K562 (cell line): ENCODE results near the gene NDOR1. TPM values are rescaled to one million over a fixed set of nuclear protein-coding genes. Genes with fewer than 3 reads are reported as not detected.
A peak's percentile ranks its signal among the peaks of the same experiment; 100 is the strongest.

Experiments
- ATAC-seq: fragments of 200-7000 bp; cut with Tn5 transposase; 3 replicates; pipeline ENCODE4 v1.9.1; 2020; ENCODE audit warnings: moderate library complexity
- BruUV-seq: library from RNA; stranded (reverse); fragments of 400-500 nt; replicated peaks from 2 replicates; lab custom pipeline; 2021; lab: Mats Ljungman, UMichigan
- CTCF ChIA-PET: fragments of 300-600 bp; formaldehyde crosslinking; extraction: SDS; loops from one replicate; lab custom pipeline; 2021; ENCODE audit warnings: low intra/inter-chr PET ratio; lab: Yijun Ruan, JAX
- POLR2A ChIA-PET: fragments of 300-600, 350-650 bp; sonication (Branson Sonifier 250); formaldehyde crosslinking; extraction: SDS; loops from one replicate; lab custom pipeline; 2021; ENCODE audit warnings: antibody characterized with exemption, inconsistent platforms; lab: Yijun Ruan, JAX
- DNase-seq, 4 experiments: peaks; one replicate each; pipeline versions ENCODE4 v3.0.0 to v3.0.0-alpha.2; 2011 to 2018; ENCODE audit warnings: low spot score in 3 of 4, mixed read lengths in 3 of 4; ENCODE audit errors: extremely low read depth in 1 of 4
- FAIRE-seq: peaks from 2 replicates; lab custom pipeline; 2011; peaks lifted over from hg19 to GRCh38; lab: Jason Lieb, UNC
- H2AFZ ChIP-seq: 2 replicates; pipeline ENCODE4 v1.6.0; 2011; ENCODE audit warnings: low read depth, low read length, control low read depth, inconsistent platforms
- H3K27ac ChIP-seq: fragments of 200-600 bp; 3 replicates; pipeline ENCODE4 v1.8.0; 2011; ENCODE audit warnings: low read depth, mild to moderate bottlenecking, control low read depth, inconsistent platforms, low read length, moderate library complexity, mixed read lengths; ENCODE audit errors: extremely low read depth
- H3K27me3 ChIP-seq, 2 experiments: fragments of 300-600 bp in 1 of 2; 2 replicates in 1 of 2; 3 replicates in 1 of 2; pipeline versions ENCODE4 v1.6.0 to v1.8.0; 2011; ENCODE audit warnings: inconsistent platforms in 2 of 2, low read length in 2 of 2, mild to moderate bottlenecking in 1 of 2, mixed read lengths in 1 of 2, moderate library complexity in 1 of 2; ENCODE audit not compliant: control insufficient read depth in 2 of 2, insufficient read depth in 2 of 2
- H3K36me3 ChIP-seq: fragments of 300-600 bp; 3 replicates; pipeline ENCODE4 v1.8.0; 2011; ENCODE audit warnings: mild to moderate bottlenecking, low read length, inconsistent platforms; ENCODE audit not compliant: control insufficient read depth, insufficient read depth
- H3K4me1 ChIP-seq, 2 experiments: fragments of 200-600 bp in 1 of 2; replicated peaks in 1 of 2; 2 replicates in 1 of 2; 3 replicates in 1 of 2; pipeline versions ENCODE4 v1.5.1 to v1.8.0; 2011; ENCODE audit warnings: inconsistent platforms in 2 of 2, low read length in 2 of 2, mild to moderate bottlenecking in 1 of 2, mixed read lengths in 1 of 2, moderate library complexity in 1 of 2; ENCODE audit not compliant: control insufficient read depth in 2 of 2, insufficient read depth in 2 of 2
- H3K4me2 ChIP-seq: 2 replicates; pipeline ENCODE4 v1.6.1; 2011; ENCODE audit warnings: low read length, control low read depth, inconsistent platforms, mixed read lengths; ENCODE audit not compliant: insufficient read depth
- H3K4me3 ChIP-seq: fragments of 200-600 bp; sonication (generic), shearing (Covaris generic); 2 replicates; pipeline ENCODE4 v1.5.1; 2016; ENCODE audit warnings: control low read depth, inconsistent platforms
- H3K79me2 ChIP-seq: fragments of 200-600 bp; 3 replicates; pipeline ENCODE4 v1.8.0; 2011; ENCODE audit warnings: low read length, inconsistent platforms; ENCODE audit not compliant: control insufficient read depth, insufficient read depth
- H3K9ac ChIP-seq, 2 experiments: 2 replicates each; pipeline versions ENCODE4 v1.6.0 to v1.6.1; 2011; ENCODE audit warnings: low read depth in 2 of 2, low read length in 2 of 2, control low read depth in 1 of 2, inconsistent platforms in 1 of 2, mild to moderate bottlenecking in 1 of 2, mixed read lengths in 1 of 2; ENCODE audit not compliant: insufficient read depth in 1 of 2
- H3K9me1 ChIP-seq: one replicate; pipeline ENCODE4 v1.6.0; 2011; ENCODE audit warnings: inconsistent platforms, mild to moderate bottlenecking, low read length, moderate library complexity; ENCODE audit not compliant: control insufficient read depth, insufficient read depth
- H3K9me3 ChIP-seq: replicated peaks from 2 replicates; pipeline ENCODE4 v1.5.1; 2011; ENCODE audit warnings: low read depth, low read length, inconsistent platforms; ENCODE audit not compliant: control insufficient read depth, insufficient read depth
- H4K20me1 ChIP-seq: replicated peaks from 2 replicates; pipeline ENCODE4 v1.6.1; 2011; ENCODE audit warnings: low read length, inconsistent platforms, mixed read lengths; ENCODE audit not compliant: control insufficient read depth, insufficient read depth
- CLOCK ChIP-seq: fragments of 250-450 bp; sonication (Bioruptor Pico); IDR thresholded peaks from 2 replicates; pipeline ENCODE4 v1.4.0; 2020; ENCODE audit warnings: mild to moderate bottlenecking, moderate library complexity, borderline replicate concordance
- EWSR1 ChIP-seq: fragments of 450-650 bp; IDR thresholded peaks from 2 replicates; pipeline ENCODE4 v1.6.1; 2018; ENCODE audit warnings: borderline replicate concordance, mild to moderate bottlenecking, low read depth, moderate library complexity; ENCODE audit not compliant: partially characterized antibody
- FIP1L1 ChIP-seq: fragments of 200-400 bp; formaldehyde crosslinking; IDR thresholded peaks from 2 replicates; pipeline ENCODE4 v1.6.1; 2018; ENCODE audit warnings: mild to moderate bottlenecking, low read depth, low read length; ENCODE audit not compliant: poor library complexity, severe bottlenecking
- FOXO4 ChIP-seq: fragments of 450-650 bp; formaldehyde crosslinking; IDR thresholded peaks from 2 replicates; pipeline ENCODE4 v1.4.0; 2020; ENCODE audit warnings: mild to moderate bottlenecking, moderate library complexity
- GABPB2 ChIP-seq: fragments of 250-450 bp; sonication (Bioruptor Pico); conservative IDR thresholded peaks from 2 replicates; pipeline ENCODE4 v1.5.1; 2021; ENCODE audit warnings: mild to moderate bottlenecking
- PRPF4 ChIP-seq: fragments of 200-400 bp; formaldehyde crosslinking; IDR thresholded peaks from one replicate; pipeline ENCODE4 v1.6.1; 2017; ENCODE audit warnings: low read length, low read depth, mild to moderate bottlenecking; ENCODE audit not compliant: insufficient read depth, poor library complexity, severe bottlenecking
- SETDB1 ChIP-seq: IDR thresholded peaks from one replicate; pipeline ENCODE4 v1.6.1; 2012; ENCODE audit warnings: low read length, control low read depth, inconsistent platforms
- ZBTB34 ChIP-seq: fragments of 250-450 bp; sonication (Bioruptor Pico); IDR thresholded peaks from 2 replicates; pipeline ENCODE4 v1.8.0; 2021; ENCODE audit warnings: mild to moderate bottlenecking, moderate library complexity
- ZBTB5 ChIP-seq: fragments of 450-650 bp; IDR thresholded peaks from 2 replicates; pipeline ENCODE4 v1.6.1; 2017; ENCODE audit warnings: antibody characterized with exemption
- ZFP30 ChIP-seq: fragments of 250-450 bp; sonication (Bioruptor Pico); IDR thresholded peaks from 2 replicates; pipeline ENCODE4 v1.8.0; 2022; ENCODE audit warnings: moderate library complexity, mild to moderate bottlenecking, inconsistent platforms, borderline replicate concordance
- ZNF707 ChIP-seq: fragments of 250-450 bp; sonication (Bioruptor Pico); conservative IDR thresholded peaks from 2 replicates; pipeline ENCODE4 v1.8.0; 2022; ENCODE audit warnings: inconsistent platforms, mild to moderate bottlenecking, moderate library complexity
- WGBS: fragments of 100-300 bp; shearing (Covaris generic); methylation state at CpG from one replicate; pipeline ENCODE4 v1.1.6; 2016; ENCODE audit warnings: low coverage, mixed read lengths; ENCODE audit not compliant: insufficient coverage; ENCODE audit errors: missing lambda C conversion rate; 5-methylcytosine and 5-hydroxymethylcytosine counted together
- in situ Hi-C: fragments of 300-500 bp; cut with MboI; formaldehyde crosslinking; loops from 4 replicates; pipeline ENCODE4 v1.15.0; 2018; ENCODE audit warnings: inconsistent platforms, mixed read lengths
- intact Hi-C: fragments of 100-400 bp; cut with micrococcal nuclease; formaldehyde crosslinking; loops from 2 replicates; pipeline ENCODE4 v1.14.2; 2022
- polyA plus RNA-seq, 8 experiments: library from polyadenylated mRNA; depleted of rRNA in 4 of 8; stranded (reverse) in 5 of 8; unstranded in 3 of 8; fragments of >200 nt; fragmentation: Nextera tagmentation in 2 of 8; fragmentation: Illumina TruSeq in 1 of 8; extraction: Ambion mirVana in 2 of 8; extraction: Trizol in 1 of 8; gene quantifications; 2 replicates each; pipeline versions ENCODE4 v1.2.1 to v1.2.3, GENCODE V29; 2011 to 2014; ENCODE audit warnings: inconsistent platforms in 1 of 8, missing spikeins in 1 of 8
- total RNA-seq, 7 experiments: library from RNA; depleted of rRNA in 6 of 7; stranded (reverse); fragments of >200 nt in 6 of 7; fragmentation: Illumina TruSeq in 2 of 7; extraction: Trizol in 2 of 7; gene quantifications; 2 replicates each; pipeline versions ENCODE4 v1.2.1 to v1.2.3, GENCODE V29; 2011 to 2021; ENCODE audit warnings: low replicate concordance in 1 of 7

NDOR1 gene
- total and polyA plus RNA-seq, 9 of the 15 experiments (the other 6 are each of a cell fraction or from before 2014, with no cell fraction given), result 0.06 to 36.9 (median 6.9) TPM

GRCh38 chr9:137252555-137253506 lies 47.3 kb downstream of the NDOR1 start:
- FAIRE-seq (no peak), ATAC-seq (peak; percentile 44), DNase-seq (peak; percentile 48 to 56 (median 52))
- no peak overlapping the region for H3K27ac ChIP-seq
- H3K4me3 ChIP-seq, result no peak overlapping the region
- H2AFZ ChIP-seq, result no peak overlapping the region
- H3K4me1 ChIP-seq, result peaks cover 13 to 70% of the 10 kb centered on the region in 2 experiments
- no peaks in the 10 kb centered on the region for H3K9me1 ChIP-seq
- CTCF ChIA-PET, result no interaction called here
- intact Hi-C loops (no loop called here), in situ Hi-C loops (no loop called here)
- 0 out of 2 replicates have a peak overlapping the region, but pooled peaks have one; percentile 97 for H3K4me2 ChIP-seq
- H3K27me3 ChIP-seq, result no peaks in the 10 kb centered on the region
- peaks cover 14% of the 10 kb centered on the region for H3K36me3 ChIP-seq
- POLR2A ChIA-PET, result interaction anchor here (0.6 to 8.3 kb wide), 4 partner anchors 10 to 123 kb away, joined by 3 to 221 read pairs (median 4); partner anchors contain the start of gene TUBB4B
- 82% methylated on average over 28 of the region's 35 CpGs for WGBS
- H3K9ac ChIP-seq, result peak overlapping the region in 1 of 2 experiments; percentile 95; a peak in 2 of 4 replicates
- no peaks in the 10 kb centered on the region; the same call in 1 of the 2 replicates for H4K20me1 ChIP-seq
- no TSS peak for BruUV-seq
- peaks cover 33% of the 10 kb centered on the region for H3K79me2 ChIP-seq
- no peaks in the 10 kb centered on the region for H3K9me3 ChIP-seq
- TF ChIP-seq ZFP30 (CRISPR knock-in tag), result no peak
- TF ChIP-seq ZBTB5, result no peak
- no peak for TF ChIP-seq FIP1L1
- no peak for TF ChIP-seq ZBTB34 (CRISPR knock-in tag)
- no peak for TF ChIP-seq ZNF707 (CRISPR knock-in tag)
- TF ChIP-seq PRPF4, result no peak
- no peak for TF ChIP-seq SETDB1
- no peak for TF ChIP-seq FOXO4 (CRISPR knock-in tag)
- no peak for TF ChIP-seq GABPB2 (CRISPR knock-in tag)
- TF ChIP-seq EWSR1, result no peak
- TF ChIP-seq CLOCK (CRISPR knock-in tag), result no peak
